Measurements from ENCODE around the gene ANKRD63. TPM values are rescaled to one million over a fixed set of nuclear protein-coding genes. Genes with fewer than 3 reads are reported as not detected.

The ANKRD63 gene
- total and polyA plus RNA-seq, 2 of the 8 experiments (the other 6 are each of a cell fraction or from before 2014, with no cell fraction given): 0.18 to 0.26 TPM

DNA sequence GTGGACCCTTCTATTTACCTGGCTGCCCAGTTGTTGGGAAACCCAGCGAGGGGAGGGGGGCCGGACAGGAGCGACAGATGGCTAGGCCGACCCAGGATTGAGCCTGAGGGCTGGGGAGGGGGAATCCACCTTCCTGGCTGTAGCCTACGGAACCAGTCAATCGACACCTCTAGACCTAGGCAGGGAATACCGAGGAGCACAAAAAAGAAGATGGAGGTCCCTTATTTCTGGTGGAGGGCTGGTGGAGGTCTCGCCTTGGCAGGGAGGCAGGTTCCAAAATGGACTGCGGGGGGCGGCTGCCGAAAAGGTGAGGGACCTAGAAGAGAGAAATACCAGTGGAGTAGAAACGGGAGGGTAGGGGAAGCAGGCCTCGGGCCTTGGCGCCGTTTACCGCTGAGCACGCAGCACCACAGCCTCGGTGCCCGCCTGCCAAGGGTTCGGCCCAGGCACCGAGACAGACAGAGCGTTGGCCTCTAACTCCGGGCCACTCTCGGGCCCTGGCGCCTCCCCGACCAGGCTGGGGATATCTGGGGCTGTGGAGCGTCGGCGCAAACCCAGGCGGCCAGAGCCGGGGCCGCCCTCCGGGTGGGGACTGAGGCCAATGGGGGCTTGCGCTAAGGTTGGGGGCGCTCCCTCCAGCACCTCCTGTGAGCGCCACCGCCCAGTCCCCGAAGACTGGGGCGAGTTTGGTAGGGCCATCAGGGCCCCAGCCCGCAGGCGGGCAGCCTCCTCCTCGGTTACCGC lies 1.6 kb downstream of the ANKRD63 start:
- Histone ChIP-seq H3K4me1 (replicated peaks in 1 of 4; ENCODE audit: control insufficient read depth in 3 of 4, insufficient read depth in 4 of 4, low read length in 3 of 4) (peaks cover 17 to 39% (median 30%) of the 10 kb centered on the region in 4 experiments), H3K56ac (replicated peaks; ENCODE audit: insufficient read length, low read depth, low read length) (no peak overlapping the region), H3K4me3 (ENCODE audit: extremely low read depth in 1 of 4, insufficient read depth in 2 of 4, low read depth in 3 of 4, low read length in 4 of 4) (peak overlapping the region; percentile 20 to 61 (median 25); a peak in 7 of 8 replicates), H3K23ac (ENCODE audit: insufficient read length) (no peak overlapping the region), H3K79me2 (ENCODE audit: control insufficient read depth in 1 of 2, insufficient read depth in 2 of 2, low read length in 2 of 2) (no peaks in the 10 kb centered on the region), H3K14ac (ENCODE audit: insufficient read length) (no peak overlapping the region), H2BK15ac (ENCODE audit: low read length) (peak overlapping the region; percentile 46; the same call in 1 of the 2 replicates), H4K8ac (ENCODE audit: extremely low read depth, insufficient read depth, low read length) (peak overlapping the region; percentile 79; the same call in 1 of the 2 replicates), H2BK5ac (ENCODE audit: low read depth, low read length) (no peak overlapping the region), H3K27me3 (replicated peaks in 1 of 4; ENCODE audit: control insufficient read depth in 3 of 4, extremely low read depth in 1 of 4, insufficient read depth in 3 of 4, low read length in 3 of 4) (peaks cover 40 to 64% (median 52%) of the 10 kb centered on the region in 4 experiments), H2BK12ac (ENCODE audit: low read depth, low read length) (0 out of 2 replicates have a peak overlapping the region, but pooled peaks have one; percentile 4), H4K20me1 (replicated peaks in 1 of 2; ENCODE audit: control insufficient read depth in 1 of 2, insufficient read depth in 2 of 2, low read length in 2 of 2) (no peaks in the 10 kb centered on the region), H4K5ac (ENCODE audit: insufficient read length, low read depth, low read length) (no peak overlapping the region), H3K9ac (replicated peaks in 1 of 4; ENCODE audit: extremely low read depth in 1 of 4, low read depth in 3 of 4, low read length in 3 of 4) (no peak overlapping the region), H3K9me3 (ENCODE audit: insufficient read depth in 2 of 2, low read depth in 1 of 2, low read length in 1 of 2) (no peaks in the 10 kb centered on the region), H3K79me1 (ENCODE audit: low read depth, low read length) (no peaks in the 10 kb centered on the region), H3K4ac (replicated peaks; ENCODE audit: insufficient read length, low read depth, low read length) (no peak overlapping the region), H2AK5ac (ENCODE audit: low read depth, low read length) (no peak overlapping the region), H3K18ac (ENCODE audit: extremely low read depth, low read length) (peak overlapping the region; percentile 97), H3K4me2 (ENCODE audit: insufficient read depth in 1 of 2, low read depth in 2 of 2, low read length in 2 of 2) (peak overlapping the region; percentile 78 to 97), H3K27ac (ENCODE audit: low read depth, low read length) (no peak overlapping the region), H2BK20ac (ENCODE audit: low read length) (0 out of 2 replicates have a peak overlapping the region, but pooled peaks have one; percentile 23), H3K23me2 (ENCODE audit: low read depth, low read length) (peaks cover 22% of the 10 kb centered on the region; the same call in 1 of the 2 replicates), H3K36me3 (ENCODE audit: control insufficient read depth in 2 of 4, insufficient read depth in 4 of 4, low read length in 3 of 4) (peaks cover 0 to 15% (median 0%) of the 10 kb centered on the region in 4 experiments; a peak in 1 of 8 replicates), H4K91ac (replicated peaks; ENCODE audit: insufficient read length, low read length) (peak overlapping the region; percentile 34), H2AFZ (ENCODE audit: low read length) (peak overlapping the region; percentile 35; the same call in 1 of the 2 replicates), H2BK120ac (replicated peaks; ENCODE audit: low read depth, low read length) (no peak overlapping the region)
- CTCF ChIA-PET (ENCODE audit: partially characterized antibody): interaction anchor here (0.6 to 27.9 kb wide), 15 partner anchors 11 to 232 kb away, joined by 3 to 1340 read pairs (median 50); partner anchors contain the start of genes CCDC9B, INAFM2, PAK6 and PLCB2
- POLR2A ChIA-PET (ENCODE audit: partially characterized antibody): interaction anchor here (0.6 to 3.5 kb wide), 9 partner anchors 9 to 312 kb away, joined by 3 to 29 read pairs (median 4); partner anchors contain the start of genes PLCB2 and SRP14
- FAIRE-seq: no peak
- WGBS, 2 experiments (ENCODE audit: extremely low coverage in 1 of 2, insufficient coverage in 1 of 2, insufficient read length in 1 of 2, insufficient replicate concordance in 2 of 2, low coverage in 1 of 2, low lambda C conversion rate in 2 of 2, missing lambda C conversion rate in 1 of 2): 10% methylated on average over 39 of the region's 43 CpGs; no CpG with 5 or more reads in 1 of the 2 experiments
- DNase-seq (ENCODE audit: low read depth in 1 of 2, low spot score in 2 of 2): peak in 1 of 2 experiments; percentile 68
- TF ChIP-seq KDM5A (IDR thresholded peaks at IDR 0.05; ENCODE audit: low read length) (no peak), SUZ12 (IDR thresholded peaks at IDR 0.05; ENCODE audit: low read length) (peak; percentile 80; the same call in 1 of the 2 replicates), EGR1 (IDR thresholded peaks at IDR 0.05; ENCODE audit: borderline replicate concordance, low read depth, low read length) (no peak), RNF2 (IDR thresholded peaks at IDR 0.05; ENCODE audit: borderline replicate concordance, low read depth, low read length, missing control alignments, poor library complexity, severe bottlenecking) (peak; percentile 41), SIRT6 (IDR thresholded peaks at IDR 0.05; ENCODE audit: low read length) (no peak)
- TF ChIP-seq, protein P1, sequence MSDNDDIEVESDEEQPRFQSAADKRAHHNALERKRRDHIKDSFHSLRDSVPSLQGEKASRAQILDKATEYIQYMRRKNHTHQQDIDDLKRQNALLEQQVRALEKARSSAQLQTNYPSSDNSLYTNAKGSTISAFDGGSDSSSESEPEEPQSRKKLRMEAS (IDR thresholded peaks at IDR 0.05): peak; percentile 49
- TF ChIP-seq, protein P2, sequence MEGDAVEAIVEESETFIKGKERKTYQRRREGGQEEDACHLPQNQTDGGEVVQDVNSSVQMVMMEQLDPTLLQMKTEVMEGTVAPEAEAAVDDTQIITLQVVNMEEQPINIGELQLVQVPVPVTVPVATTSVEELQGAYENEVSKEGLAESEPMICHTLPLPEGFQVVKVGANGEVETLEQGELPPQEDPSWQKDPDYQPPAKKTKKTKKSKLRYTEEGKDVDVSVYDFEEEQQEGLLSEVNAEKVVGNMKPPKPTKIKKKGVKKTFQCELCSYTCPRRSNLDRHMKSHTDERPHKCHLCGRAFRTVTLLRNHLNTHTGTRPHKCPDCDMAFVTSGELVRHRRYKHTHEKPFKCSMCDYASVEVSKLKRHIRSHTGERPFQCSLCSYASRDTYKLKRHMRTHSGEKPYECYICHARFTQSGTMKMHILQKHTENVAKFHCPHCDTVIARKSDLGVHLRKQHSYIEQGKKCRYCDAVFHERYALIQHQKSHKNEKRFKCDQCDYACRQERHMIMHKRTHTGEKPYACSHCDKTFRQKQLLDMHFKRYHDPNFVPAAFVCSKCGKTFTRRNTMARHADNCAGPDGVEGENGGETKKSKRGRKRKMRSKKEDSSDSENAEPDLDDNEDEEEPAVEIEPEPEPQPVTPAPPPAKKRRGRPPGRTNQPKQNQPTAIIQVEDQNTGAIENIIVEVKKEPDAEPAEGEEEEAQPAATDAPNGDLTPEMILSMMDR (IDR thresholded peaks at IDR 0.05; ENCODE audit: control extremely low read depth in 1 of 3, insufficient read depth in 1 of 3, low read depth in 1 of 3, low read length in 3 of 3): peak in 1 of 3 experiments; percentile 0; a peak in 1 of 4 replicates

Data from H1 (cell line).